HCT116 (cell line): ENCODE results near the gene CHST9. TPM values are rescaled to one million over a fixed set of nuclear protein-coding genes. Genes with fewer than 3 reads are reported as not detected.

Source experiments
- ATAC-seq: fragments of 200-7000 bp; cut with Tn5 transposase; 2 replicates; pipeline ENCODE4 v1.9.1; 2020; ENCODE audit warnings: mild to moderate bottlenecking, moderate library complexity
- BruUV-seq: library from RNA; stranded (reverse); fragments of 400-500 nt; replicated peaks from 2 replicates; lab custom pipeline; 2021; lab: Mats Ljungman, UMichigan
- CTCF ChIA-PET: fragments of 300-600 bp; sonication (Branson Sonifier 250); formaldehyde crosslinking; loops from one replicate; lab custom pipeline; 2021; ENCODE audit warnings: antibody characterized with exemption; lab: Charles Lee
- POLR2A ChIA-PET: fragments of 300-600, 350-600 bp; sonication (Branson Sonifier 250); formaldehyde crosslinking; loops from one replicate; lab custom pipeline; 2021; ENCODE audit warnings: antibody characterized with exemption; lab: Charles Lee
- RAD21 ChIA-PET, 2 experiments: fragments of 300-600 bp; sonication (Branson Sonifier 250); formaldehyde crosslinking; loops; one replicate each; lab custom pipeline; 2023; ENCODE audit warnings: low total read pairs in 2 of 2; ENCODE audit not compliant: uncharacterized antibody in 2 of 2, unreplicated experiment in 2 of 2, low non-redundant PET in 1 of 2; lab: Charles Lee
- DNase-seq: peaks from one replicate; pipeline ENCODE4 v3.0.0-alpha.2; 2010; ENCODE audit warnings: low read depth, low spot score
- H2AFZ ChIP-seq: fragments of 200-600 bp; shearing (Covaris generic), sonication (generic); 2 replicates; pipeline ENCODE4 v1.6.1; 2017; ENCODE audit warnings: low read depth, mixed run types, mixed read lengths, antibody characterized with exemption, low read length; ENCODE audit not compliant: poor library complexity, severe bottlenecking
- H3K27ac ChIP-seq: 2 replicates; pipeline ENCODE4 v1.5.1; 2012; ENCODE audit warnings: low read depth, low read length
- H3K27me3 ChIP-seq: fragments of 200-600 bp; sonication (generic); 2 replicates; pipeline ENCODE4 v1.6.1; 2016; ENCODE audit warnings: mixed run types, low read length, mixed read lengths; ENCODE audit not compliant: insufficient read depth
- H3K36me3 ChIP-seq, 2 experiments: fragments of 200-500 bp in 1 of 2; fragments of 200-600 bp in 1 of 2; sonication (Bioruptor generic) in 1 of 2; sonication (generic) in 1 of 2; 2 replicates each; pipeline versions ENCODE4 v1.5.1 to v1.6.1; 2014 to 2016; ENCODE audit warnings: low read length in 2 of 2, inconsistent platforms in 1 of 2, mixed read lengths in 1 of 2, mixed run types in 1 of 2; ENCODE audit not compliant: insufficient read depth in 2 of 2, control insufficient read depth in 1 of 2
- H3K4me1 ChIP-seq, 2 experiments: fragments of 200-600 bp in 1 of 2; sonication (generic) in 1 of 2; 2 replicates each; pipeline versions ENCODE4 v1.5.1 to v1.6.1; 2012 to 2017; ENCODE audit warnings: low read length in 2 of 2, inconsistent platforms in 1 of 2, mild to moderate bottlenecking in 1 of 2, mixed read lengths in 1 of 2, mixed run types in 1 of 2, moderate library complexity in 1 of 2; ENCODE audit not compliant: insufficient read depth in 2 of 2, control insufficient read depth in 1 of 2
- H3K4me2 ChIP-seq: fragments of 200-600 bp; sonication (generic); 2 replicates; pipeline ENCODE4 v1.6.1; 2017; ENCODE audit warnings: mixed run types, low read length, mixed read lengths
- H3K4me3 ChIP-seq, 2 experiments: fragments of 200-600 bp in 1 of 2; sonication (generic) in 1 of 2; replicated peaks in 1 of 2; 2 replicates each; pipeline ENCODE4 v1.5.1; 2011 to 2016; ENCODE audit warnings: low read length in 2 of 2, control low read depth in 1 of 2, low read depth in 1 of 2, mild to moderate bottlenecking in 1 of 2, mixed read lengths in 1 of 2, mixed run types in 1 of 2
- H3K79me2 ChIP-seq: fragments of 200-600 bp; sonication (generic); 2 replicates; pipeline ENCODE4 v1.6.1; 2017; ENCODE audit warnings: mild to moderate bottlenecking, mixed run types, low read length, moderate library complexity, mixed read lengths; ENCODE audit not compliant: insufficient read depth
- H3K9ac ChIP-seq: fragments of 200-600 bp; sonication (generic); 2 replicates; pipeline ENCODE4 v1.6.1; 2016; ENCODE audit warnings: low read length, mixed read lengths
- H3K9me2 ChIP-seq: fragments of 200-600 bp; sonication (generic), shearing (Covaris generic); 2 replicates; pipeline ENCODE4 v1.6.1; 2017; ENCODE audit warnings: mixed run types, mild to moderate bottlenecking, moderate library complexity; ENCODE audit not compliant: insufficient read depth
- H3K9me3 ChIP-seq, 2 experiments: fragments of 200-500 bp in 1 of 2; fragments of 200-600 bp in 1 of 2; sonication (Bioruptor generic) in 1 of 2; sonication (generic) in 1 of 2; 2 replicates each; pipeline ENCODE4 v1.6.1; 2014 to 2017; ENCODE audit warnings: low read length in 2 of 2, mixed read lengths in 2 of 2, inconsistent platforms in 1 of 2, low read depth in 1 of 2, mild to moderate bottlenecking in 1 of 2, mixed run types in 1 of 2, moderate library complexity in 1 of 2; ENCODE audit not compliant: control insufficient read depth in 1 of 2, insufficient read depth in 1 of 2
- H4K20me1 ChIP-seq: fragments of 200-600 bp; sonication (generic), shearing (Covaris generic); 2 replicates; pipeline ENCODE4 v1.6.1; 2017; ENCODE audit warnings: mixed run types, mild to moderate bottlenecking, moderate library complexity; ENCODE audit not compliant: insufficient read depth
- CEBPB ChIP-seq: IDR thresholded peaks from 2 replicates; pipeline ENCODE4 v1.6.1; 2012; ENCODE audit warnings: low read depth
- JUND ChIP-seq: IDR thresholded peaks from 2 replicates; pipeline ENCODE4 v1.6.1; 2012
- RAD21 ChIP-seq: IDR thresholded peaks from 2 replicates; pipeline ENCODE4 v1.6.1; 2012; ENCODE audit warnings: low read depth, mild to moderate bottlenecking
- SIN3A ChIP-seq: IDR thresholded peaks from 2 replicates; pipeline ENCODE4 v1.6.1; 2012; ENCODE audit warnings: low read depth
- SRF ChIP-seq: IDR thresholded peaks from 2 replicates; pipeline ENCODE4 v1.6.1; 2012; ENCODE audit warnings: low read depth
- TCF7L2 ChIP-seq: IDR thresholded peaks from 2 replicates; pipeline ENCODE4 v1.7.0; 2011; ENCODE audit warnings: borderline replicate concordance, inconsistent platforms; ENCODE audit not compliant: insufficient read depth, insufficient read length; ENCODE audit errors: extremely low read depth
- intact Hi-C: fragments of 100-400 bp; cut with micrococcal nuclease; formaldehyde crosslinking; loops from 2 replicates; pipeline ENCODE4 v1.10.0; 2022
- total RNA-seq: library from RNA; stranded (reverse); gene quantifications from one replicate; pipeline ENCODE4 v1.2.1, GENCODE V29; 2021; ENCODE audit not compliant: unreplicated experiment
- TF ChIP-seq, protein P1 (sequence below): IDR thresholded peaks from 2 replicates; pipeline ENCODE4 v1.6.1; 2012; ENCODE audit warnings: low read depth
- TF ChIP-seq, protein P2 (sequence below): IDR thresholded peaks from 2 replicates; pipeline ENCODE4 v1.6.1; 2011; ENCODE audit warnings: mild to moderate bottlenecking, low read length, moderate library complexity; ENCODE audit not compliant: insufficient replicate concordance; ENCODE audit errors: extremely low read depth
- TF ChIP-seq, protein P3 (sequence below): IDR thresholded peaks from 2 replicates; pipeline ENCODE4 v1.6.1; 2012
- TF ChIP-seq, protein P4 (sequence below): IDR thresholded peaks from 2 replicates; pipeline ENCODE4 v1.6.1; 2012

Gene CHST9
- total RNA-seq, 1 experiment from 2014 or later = not detected

DNA sequence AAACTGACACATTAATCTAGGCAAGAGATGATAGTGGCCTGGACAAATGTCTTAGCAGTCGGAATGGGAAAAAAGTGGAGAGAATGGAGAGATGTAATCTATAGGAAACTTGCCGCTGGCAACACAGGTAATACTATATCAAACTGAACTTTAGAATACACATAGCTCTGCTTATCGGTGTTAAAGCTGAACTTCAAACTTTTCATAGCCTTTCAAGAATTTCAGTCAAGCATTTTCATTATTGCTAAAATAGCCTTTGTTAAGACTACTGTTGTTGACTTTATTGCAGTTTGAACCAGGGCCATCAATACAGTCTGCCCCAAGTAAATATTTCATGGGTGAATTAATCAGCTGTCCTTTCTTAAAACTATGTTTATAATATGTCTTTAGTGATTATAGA is 12.9 kb upstream of the CHST9 start:
- intact Hi-C loops = no loop called here
- H4K20me1 ChIP-seq = no peaks in the 10 kb centered on the region
- BruUV-seq = no TSS peak
- H3K27me3 ChIP-seq = no peaks in the 10 kb centered on the region
- ChIA-PET RAD21 (no interaction called here), CTCF (no interaction called here), POLR2A (no interaction called here)
- H3K9ac ChIP-seq = no peak overlapping the region
- no peaks in the 10 kb centered on the region for H3K9me3 ChIP-seq
- TF ChIP-seq, protein P1, sequence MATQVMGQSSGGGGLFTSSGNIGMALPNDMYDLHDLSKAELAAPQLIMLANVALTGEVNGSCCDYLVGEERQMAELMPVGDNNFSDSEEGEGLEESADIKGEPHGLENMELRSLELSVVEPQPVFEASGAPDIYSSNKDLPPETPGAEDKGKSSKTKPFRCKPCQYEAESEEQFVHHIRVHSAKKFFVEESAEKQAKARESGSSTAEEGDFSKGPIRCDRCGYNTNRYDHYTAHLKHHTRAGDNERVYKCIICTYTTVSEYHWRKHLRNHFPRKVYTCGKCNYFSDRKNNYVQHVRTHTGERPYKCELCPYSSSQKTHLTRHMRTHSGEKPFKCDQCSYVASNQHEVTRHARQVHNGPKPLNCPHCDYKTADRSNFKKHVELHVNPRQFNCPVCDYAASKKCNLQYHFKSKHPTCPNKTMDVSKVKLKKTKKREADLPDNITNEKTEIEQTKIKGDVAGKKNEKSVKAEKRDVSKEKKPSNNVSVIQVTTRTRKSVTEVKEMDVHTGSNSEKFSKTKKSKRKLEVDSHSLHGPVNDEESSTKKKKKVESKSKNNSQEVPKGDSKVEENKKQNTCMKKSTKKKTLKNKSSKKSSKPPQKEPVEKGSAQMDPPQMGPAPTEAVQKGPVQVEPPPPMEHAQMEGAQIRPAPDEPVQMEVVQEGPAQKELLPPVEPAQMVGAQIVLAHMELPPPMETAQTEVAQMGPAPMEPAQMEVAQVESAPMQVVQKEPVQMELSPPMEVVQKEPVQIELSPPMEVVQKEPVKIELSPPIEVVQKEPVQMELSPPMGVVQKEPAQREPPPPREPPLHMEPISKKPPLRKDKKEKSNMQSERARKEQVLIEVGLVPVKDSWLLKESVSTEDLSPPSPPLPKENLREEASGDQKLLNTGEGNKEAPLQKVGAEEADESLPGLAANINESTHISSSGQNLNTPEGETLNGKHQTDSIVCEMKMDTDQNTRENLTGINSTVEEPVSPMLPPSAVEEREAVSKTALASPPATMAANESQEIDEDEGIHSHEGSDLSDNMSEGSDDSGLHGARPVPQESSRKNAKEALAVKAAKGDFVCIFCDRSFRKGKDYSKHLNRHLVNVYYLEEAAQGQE = no peak
- TF ChIP-seq TCF7L2 (no peak), SIN3A (no peak)
- no peaks in the 10 kb centered on the region for H3K9me2 ChIP-seq
- no peak for ATAC-seq
- no peaks in the 10 kb centered on the region for H3K79me2 ChIP-seq
- H3K4me2 ChIP-seq = no peak overlapping the region
- no peak overlapping the region for H2AFZ ChIP-seq
- no peaks in the 10 kb centered on the region for H3K4me1 ChIP-seq
- DNase-seq = no peak
- no peaks in the 10 kb centered on the region for H3K36me3 ChIP-seq
- H3K4me3 ChIP-seq = no peak overlapping the region
- H3K27ac ChIP-seq = no peak overlapping the region

DNA sequence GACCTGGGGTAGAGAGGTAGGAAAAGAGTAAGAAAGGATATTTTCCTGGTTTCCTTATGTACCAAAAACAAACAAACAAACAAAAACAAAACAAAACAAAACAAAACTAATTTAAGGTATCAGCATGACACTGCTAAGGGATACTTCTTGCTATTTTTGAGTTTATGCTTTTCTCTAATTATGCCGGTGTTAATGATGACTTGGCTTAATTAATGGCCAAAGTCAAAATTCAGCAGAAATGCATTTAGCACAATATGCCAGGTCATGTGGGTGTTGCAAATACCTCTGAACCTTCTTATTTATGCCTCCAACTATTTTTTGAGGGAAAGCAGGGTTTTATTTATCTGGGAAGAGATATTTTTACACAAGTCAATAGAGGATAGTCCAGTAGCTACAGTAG is 3.2 kb upstream of the CHST9 start:
- Histone ChIP-seq H4K20me1 (no peaks in the 10 kb centered on the region), H2AFZ (no peak overlapping the region), H3K9me3 (no peaks in the 10 kb centered on the region; a peak in 1 of 4 replicates), H3K79me2 (no peaks in the 10 kb centered on the region), H3K4me3 (no peak overlapping the region), H3K27ac (no peak overlapping the region), H3K27me3 (no peaks in the 10 kb centered on the region), H3K4me1 (no peaks in the 10 kb centered on the region), H3K36me3 (no peaks in the 10 kb centered on the region), H3K9ac (no peak overlapping the region), H3K4me2 (no peak overlapping the region), H3K9me2 (no peaks in the 10 kb centered on the region)
- ChIA-PET POLR2A (no interaction called here), CTCF (no interaction called here), RAD21 (no interaction called here)
- ATAC-seq (no peak), DNase-seq (no peak)
- no TSS peak for BruUV-seq
- intact Hi-C loops = no loop called here
- TF ChIP-seq, protein P2, sequence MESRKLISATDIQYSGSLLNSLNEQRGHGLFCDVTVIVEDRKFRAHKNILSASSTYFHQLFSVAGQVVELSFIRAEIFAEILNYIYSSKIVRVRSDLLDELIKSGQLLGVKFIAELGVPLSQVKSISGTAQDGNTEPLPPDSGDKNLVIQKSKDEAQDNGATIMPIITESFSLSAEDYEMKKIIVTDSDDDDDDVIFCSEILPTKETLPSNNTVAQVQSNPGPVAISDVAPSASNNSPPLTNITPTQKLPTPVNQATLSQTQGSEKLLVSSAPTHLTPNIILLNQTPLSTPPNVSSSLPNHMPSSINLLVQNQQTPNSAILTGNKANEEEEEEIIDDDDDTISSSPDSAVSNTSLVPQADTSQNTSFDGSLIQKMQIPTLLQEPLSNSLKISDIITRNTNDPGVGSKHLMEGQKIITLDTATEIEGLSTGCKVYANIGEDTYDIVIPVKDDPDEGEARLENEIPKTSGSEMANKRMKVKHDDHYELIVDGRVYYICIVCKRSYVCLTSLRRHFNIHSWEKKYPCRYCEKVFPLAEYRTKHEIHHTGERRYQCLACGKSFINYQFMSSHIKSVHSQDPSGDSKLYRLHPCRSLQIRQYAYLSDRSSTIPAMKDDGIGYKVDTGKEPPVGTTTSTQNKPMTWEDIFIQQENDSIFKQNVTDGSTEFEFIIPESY = no peak
- TF ChIP-seq, protein P1 = no peak
- no peak for TF ChIP-seq RAD21
- TF ChIP-seq CEBPB = no peak
- no peak for TF ChIP-seq TCF7L2
- TF ChIP-seq, protein P3, sequence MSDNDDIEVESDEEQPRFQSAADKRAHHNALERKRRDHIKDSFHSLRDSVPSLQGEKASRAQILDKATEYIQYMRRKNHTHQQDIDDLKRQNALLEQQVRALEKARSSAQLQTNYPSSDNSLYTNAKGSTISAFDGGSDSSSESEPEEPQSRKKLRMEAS = no peak
- TF ChIP-seq SRF = no peak
- TF ChIP-seq, protein P4, sequence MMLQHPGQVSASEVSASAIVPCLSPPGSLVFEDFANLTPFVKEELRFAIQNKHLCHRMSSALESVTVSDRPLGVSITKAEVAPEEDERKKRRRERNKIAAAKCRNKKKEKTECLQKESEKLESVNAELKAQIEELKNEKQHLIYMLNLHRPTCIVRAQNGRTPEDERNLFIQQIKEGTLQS = no peak
- TF ChIP-seq JUND = no peak
